Trophoblast cell (in vitro differentiated cells and primary cell): ENCODE results near the gene OGFR.

ENCODE experiments used
- DNase-seq, 2 donors: peaks; one replicate each; pipeline ENCODE4 v3.0.0-alpha.2; 2016
- H2AFZ ChIP-seq: 2 replicates; pipeline ENCODE4 v1.6.1; 2013; ENCODE audit warnings: low read length, moderate library complexity, mild to moderate bottlenecking; ENCODE audit not compliant: insufficient read depth, poor library complexity
- H2AK5ac ChIP-seq: 2 replicates; pipeline ENCODE4 v1.6.1; 2013; ENCODE audit warnings: mild to moderate bottlenecking, low read length
- H2BK120ac ChIP-seq: 2 replicates; pipeline ENCODE4 v1.6.1; 2013; ENCODE audit warnings: low read length, mild to moderate bottlenecking, moderate library complexity; ENCODE audit not compliant: insufficient read depth, poor library complexity
- H2BK12ac ChIP-seq: 2 replicates; pipeline ENCODE4 v1.6.1; 2013; ENCODE audit warnings: mild to moderate bottlenecking, low read length, moderate library complexity
- H2BK5ac ChIP-seq: 2 replicates; pipeline ENCODE4 v1.6.1; 2013; ENCODE audit warnings: low read length, low read depth, moderate library complexity, mild to moderate bottlenecking; ENCODE audit not compliant: poor library complexity
- H3K14ac ChIP-seq: 2 replicates; pipeline ENCODE4 v1.6.1; 2013; ENCODE audit warnings: mild to moderate bottlenecking, low read length
- H3K18ac ChIP-seq: 2 replicates; pipeline ENCODE4 v1.6.1; 2013; ENCODE audit warnings: mild to moderate bottlenecking, low read length
- H3K23ac ChIP-seq: 2 replicates; pipeline ENCODE4 v1.6.1; 2013; ENCODE audit warnings: low read length
- H3K27ac ChIP-seq: 2 replicates; pipeline ENCODE4 v1.5.1; 2013; ENCODE audit warnings: low read depth, mild to moderate bottlenecking, inconsistent platforms, low read length, moderate library complexity
- H3K27me3 ChIP-seq: 2 replicates; pipeline ENCODE4 v1.6.1; 2013; ENCODE audit warnings: inconsistent platforms, mild to moderate bottlenecking, low read length, moderate library complexity; ENCODE audit not compliant: insufficient read depth
- H3K36me3 ChIP-seq, 2 experiments: 1 replicate in 1 of 2; 2 replicates in 1 of 2; pipeline ENCODE4 v1.6.1; 2013; ENCODE audit warnings: low read length in 2 of 2, mild to moderate bottlenecking in 2 of 2, moderate library complexity in 1 of 2; ENCODE audit not compliant: insufficient read depth in 2 of 2, control insufficient read depth in 1 of 2
- H3K4ac ChIP-seq: 2 replicates; pipeline ENCODE4 v1.6.1; 2013; ENCODE audit warnings: low read depth, mild to moderate bottlenecking, low read length, moderate library complexity
- H3K4me1 ChIP-seq, 2 experiments: 1 replicate in 1 of 2; 2 replicates in 1 of 2; pipeline ENCODE4 v1.6.1; 2013; ENCODE audit warnings: low read length in 2 of 2, mild to moderate bottlenecking in 2 of 2, moderate library complexity in 1 of 2; ENCODE audit not compliant: insufficient read depth in 2 of 2, control insufficient read depth in 1 of 2
- H3K4me2 ChIP-seq: 2 replicates; pipeline ENCODE4 v1.6.1; 2013; ENCODE audit warnings: inconsistent platforms, mild to moderate bottlenecking, low read length, moderate library complexity
- H3K4me3 ChIP-seq: 2 replicates; pipeline ENCODE4 v1.5.1; 2013; ENCODE audit warnings: mild to moderate bottlenecking, low read depth, low read length, inconsistent platforms
- H3K79me1 ChIP-seq: one replicate; pipeline ENCODE4 v1.6.1; 2013; ENCODE audit warnings: low read length
- H3K79me2 ChIP-seq: 2 replicates; pipeline ENCODE4 v1.6.1; 2013; ENCODE audit warnings: low read length, mild to moderate bottlenecking; ENCODE audit not compliant: control insufficient read depth, insufficient read depth, poor library complexity
- H3K9ac ChIP-seq: 2 replicates; pipeline ENCODE4 v1.6.1; 2013; ENCODE audit warnings: mild to moderate bottlenecking, low read length
- H3K9me3 ChIP-seq: 2 replicates; pipeline ENCODE4 v1.6.1; 2013; ENCODE audit warnings: low read depth, mild to moderate bottlenecking, control low read depth, inconsistent platforms, low read length; ENCODE audit not compliant: insufficient read depth
- H4K12ac ChIP-seq: 2 replicates; pipeline ENCODE4 v1.6.1; 2013; ENCODE audit warnings: low read depth, mild to moderate bottlenecking, low read length, moderate library complexity
- H4K8ac ChIP-seq: 2 replicates; pipeline ENCODE4 v1.6.1; 2013; ENCODE audit warnings: low read depth, mild to moderate bottlenecking, low read length, moderate library complexity
- H4K91ac ChIP-seq: one replicate; pipeline ENCODE4 v1.6.1; 2013; ENCODE audit warnings: low read depth, mild to moderate bottlenecking, low read length, moderate library complexity
- WGBS: extraction: QIAGEN DNeasy Blood & Tissue Kit; methylation state at CpG from one replicate; pipeline ENCODE4 v1.1.7; 2013; ENCODE audit warnings: missing lambda C conversion rate; ENCODE audit not compliant: insufficient read length, insufficient coverage; ENCODE audit errors: extremely low coverage; 5-methylcytosine and 5-hydroxymethylcytosine counted together

Gene OGFR

DNA sequence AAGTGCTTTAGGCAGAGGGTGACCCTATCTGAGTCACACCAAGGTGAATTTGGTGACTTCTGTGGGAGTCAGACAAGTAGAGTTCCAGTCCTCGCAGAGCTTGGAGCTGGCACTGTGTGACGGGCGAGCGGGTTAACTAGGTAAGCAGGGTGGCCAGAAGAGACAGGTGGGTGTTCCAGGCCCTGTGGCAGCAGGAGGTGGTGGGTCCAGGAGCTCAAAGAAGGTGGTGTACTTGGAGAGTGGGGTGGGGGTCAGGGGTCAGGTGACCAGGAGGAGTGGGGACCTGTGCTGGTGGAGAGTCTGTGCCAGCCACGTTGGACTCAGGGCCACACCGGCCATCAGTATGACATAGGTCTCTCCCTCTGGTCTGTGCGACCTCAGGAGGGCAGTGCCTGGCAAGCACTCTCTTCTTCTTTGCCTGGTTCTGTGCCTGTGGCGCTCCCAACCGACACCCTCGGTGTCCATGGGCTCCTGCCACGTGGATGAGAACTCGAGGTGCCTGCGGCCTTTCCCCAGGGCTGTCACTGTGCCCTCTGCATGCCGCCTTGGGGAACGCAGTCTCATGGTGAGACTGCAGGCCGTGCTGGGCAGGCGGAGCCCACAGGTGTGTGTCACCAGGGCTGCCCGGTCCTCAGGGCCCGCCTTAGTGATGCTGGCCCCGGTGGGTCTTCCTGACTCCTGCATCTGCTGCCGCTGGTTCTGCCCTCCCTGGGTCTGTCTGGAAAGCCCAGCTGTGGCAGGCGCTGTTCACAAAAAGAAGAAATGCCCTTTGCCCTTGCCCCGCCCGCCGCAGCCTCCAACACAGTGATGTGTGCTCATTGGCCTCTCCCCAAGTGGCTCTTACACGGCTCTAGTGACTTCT, 6.7 kb upstream of the OGFR start:
- Histone ChIP-seq H3K4ac (no peak overlapping the region), H3K79me1 (peaks cover 16% of the 10 kb centered on the region), H4K8ac (no peak overlapping the region), H2AFZ (no peak overlapping the region), H3K4me2 (no peak overlapping the region), H3K18ac (no peak overlapping the region), H3K4me3 (no peak overlapping the region), H3K14ac (no peak overlapping the region), H3K23ac (no peak overlapping the region), H3K36me3 (peaks cover 29 to 32% of the 10 kb centered on the region in 2 experiments), H3K27ac (no peak overlapping the region), H2BK5ac (no peak overlapping the region), H3K27me3 (no peaks in the 10 kb centered on the region), H4K12ac (no peak overlapping the region), H3K79me2 (peaks cover 5% of the 10 kb centered on the region), H4K91ac (no peak overlapping the region), H3K4me1 (peaks cover 7 to 19% of the 10 kb centered on the region in 2 experiments), H3K9me3 (peaks cover 3% of the 10 kb centered on the region), H3K9ac (no peak overlapping the region), H2BK120ac (no peak overlapping the region), H2AK5ac (no peak overlapping the region), H2BK12ac (no peak overlapping the region)
- no peak for DNase-seq
- no CpG with 5 or more reads among the region's 26 CpGs for WGBS

DNA sequence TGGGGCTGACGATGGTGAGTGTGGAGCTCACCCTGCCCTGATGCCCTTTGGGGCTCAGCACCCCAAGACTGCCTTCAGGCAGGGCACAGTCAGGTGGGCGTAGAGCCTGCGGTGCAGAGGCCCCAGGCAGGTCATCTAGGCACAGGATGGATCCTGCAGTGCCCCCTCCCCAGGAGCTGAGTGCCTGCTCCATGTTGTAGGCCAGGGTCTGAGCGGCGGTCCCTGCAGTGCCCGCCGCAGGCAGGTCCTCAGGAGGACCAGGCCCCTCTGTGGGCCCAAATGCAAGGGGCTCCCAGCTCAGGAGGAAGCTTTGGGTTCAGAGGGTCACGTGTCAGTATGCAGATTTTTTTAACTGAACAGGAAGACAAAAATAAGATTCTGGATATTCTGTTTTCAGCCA, 5.6 kb upstream of the OGFR start:
- Histone ChIP-seq H4K8ac (no peak overlapping the region), H3K18ac (no peak overlapping the region), H3K23ac (no peak overlapping the region), H3K27me3 (no peaks in the 10 kb centered on the region), H4K91ac (no peak overlapping the region), H2AFZ (no peak overlapping the region), H3K4ac (no peak overlapping the region), H3K4me3 (no peak overlapping the region), H3K14ac (no peak overlapping the region), H2BK12ac (no peak overlapping the region), H3K9ac (no peak overlapping the region), H3K4me1 (peaks cover 0 to 11% of the 10 kb centered on the region in 2 experiments), H2BK5ac (no peak overlapping the region), H3K27ac (no peak overlapping the region), H2AK5ac (no peak overlapping the region), H4K12ac (no peak overlapping the region), H3K79me1 (peaks cover 9% of the 10 kb centered on the region), H3K79me2 (peaks cover 5% of the 10 kb centered on the region), H3K36me3 (peaks cover 29 to 32% of the 10 kb centered on the region in 2 experiments), H3K4me2 (no peak overlapping the region), H3K9me3 (peaks cover 2% of the 10 kb centered on the region), H2BK120ac (no peak overlapping the region)
- no peak for DNase-seq
- no CpG with 5 or more reads among the region's 8 CpGs for WGBS

DNA sequence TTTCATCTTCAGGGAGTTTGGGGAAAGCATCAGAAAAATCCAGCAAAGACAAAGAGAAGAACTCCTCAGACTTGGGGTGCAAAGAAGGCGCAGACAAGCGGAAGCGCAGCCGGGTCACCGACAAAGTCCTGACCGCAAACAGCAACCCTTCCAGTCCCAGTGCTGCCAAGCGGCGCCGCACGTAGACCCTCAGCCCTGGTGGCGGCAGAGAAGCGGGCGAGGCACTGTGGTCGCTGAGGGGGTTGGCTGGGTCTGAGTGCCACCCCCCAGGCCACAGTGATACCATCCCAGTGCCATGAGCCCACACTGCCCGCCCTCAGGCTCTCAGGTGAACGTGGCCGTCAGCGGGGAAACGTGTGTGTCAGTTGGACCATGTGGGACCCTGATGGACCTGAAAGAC, 5.2 kb upstream of the OGFR start:
- no peak overlapping the region for H2BK5ac ChIP-seq

DNA sequence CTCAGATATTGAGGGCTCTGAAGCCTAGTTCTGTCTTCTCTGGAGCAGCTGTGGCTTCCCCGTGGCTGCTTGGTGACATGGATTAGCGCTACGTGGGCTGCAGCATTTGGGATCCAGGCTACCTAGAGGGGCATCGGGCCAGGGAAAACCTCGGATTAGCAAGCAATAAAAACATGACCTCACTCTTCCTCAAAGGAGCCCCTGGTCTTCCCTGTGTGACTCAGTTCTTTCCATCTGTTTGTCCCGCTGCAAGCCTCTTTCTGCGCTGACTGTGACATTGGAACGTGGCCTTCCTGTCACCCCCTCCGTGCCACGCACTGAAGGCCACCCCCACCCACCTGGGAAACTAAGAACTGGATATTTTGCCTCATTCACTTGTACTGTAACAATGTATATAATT, 4.8 kb upstream of the OGFR start:
- H3K9ac ChIP-seq = no peak overlapping the region
- H3K4me3 ChIP-seq = no peak overlapping the region
- H4K91ac ChIP-seq = no peak overlapping the region
- H3K4me1 ChIP-seq = peaks cover 0 to 14% of the 10 kb centered on the region in 2 experiments
- H4K12ac ChIP-seq = no peak overlapping the region
- no peak overlapping the region for H2BK5ac ChIP-seq
- H3K14ac ChIP-seq = no peak overlapping the region
- H3K27ac ChIP-seq = no peak overlapping the region
- H2BK120ac ChIP-seq = no peak overlapping the region
- H2AK5ac ChIP-seq = no peak overlapping the region
- H3K79me2 ChIP-seq = peaks cover 7% of the 10 kb centered on the region
- no peak overlapping the region for H2AFZ ChIP-seq
- no peak overlapping the region for H3K4me2 ChIP-seq
- H2BK12ac ChIP-seq = no peak overlapping the region
- H3K27me3 ChIP-seq = no peaks in the 10 kb centered on the region
- H3K36me3 ChIP-seq = peaks cover 29 to 32% of the 10 kb centered on the region in 2 experiments
- no peak overlapping the region for H3K4ac ChIP-seq
- H3K23ac ChIP-seq = no peak overlapping the region
- no peak overlapping the region for H4K8ac ChIP-seq
- H3K9me3 ChIP-seq = peaks cover 2% of the 10 kb centered on the region
- DNase-seq = no peak
- no CpG with 5 or more reads among the region's 10 CpGs for WGBS
- no peak overlapping the region for H3K18ac ChIP-seq
- peaks cover 11% of the 10 kb centered on the region for H3K79me1 ChIP-seq

More for the DNA sequence above, 5.2 kb upstream of the OGFR start:
- DNase-seq = no peak
- Histone ChIP-seq H3K79me1 (peaks cover 9% of the 10 kb centered on the region), H3K4me3 (no peak overlapping the region), H3K4ac (no peak overlapping the region), H2BK120ac (no peak overlapping the region), H4K8ac (no peak overlapping the region), H3K9me3 (peaks cover 2% of the 10 kb centered on the region), H4K12ac (no peak overlapping the region), H2AFZ (no peak overlapping the region), H3K27ac (no peak overlapping the region), H2BK12ac (no peak overlapping the region), H3K23ac (no peak overlapping the region), H3K4me1 (peaks cover 0 to 14% of the 10 kb centered on the region in 2 experiments), H3K36me3 (peaks cover 29 to 32% of the 10 kb centered on the region in 2 experiments), H3K18ac (no peak overlapping the region), H3K14ac (no peak overlapping the region), H4K91ac (no peak overlapping the region), H3K9ac (no peak overlapping the region), H3K79me2 (peaks cover 5% of the 10 kb centered on the region), H3K27me3 (no peaks in the 10 kb centered on the region), H2AK5ac (no peak overlapping the region), H3K4me2 (no peak overlapping the region)
- WGBS = no CpG with 5 or more reads among the region's 19 CpGs
